Globus pallidus (tissue), 1 donor: ENCODE measurements around the gene BECN2.
A peak's percentile ranks its signal among the peaks of the same experiment; 100 is the strongest.
"Not testable (repeated sequence)": the region's sequence is repeated elsewhere in the genome, so short reads cannot be mapped to it uniquely, and the experiment has no call there.

Experiments used
- DNase-seq: peaks from one replicate; pipeline ENCODE4 v3.0.0-alpha.2; 2015; ENCODE audit warnings: low spot score

Gene BECN2

DNA sequence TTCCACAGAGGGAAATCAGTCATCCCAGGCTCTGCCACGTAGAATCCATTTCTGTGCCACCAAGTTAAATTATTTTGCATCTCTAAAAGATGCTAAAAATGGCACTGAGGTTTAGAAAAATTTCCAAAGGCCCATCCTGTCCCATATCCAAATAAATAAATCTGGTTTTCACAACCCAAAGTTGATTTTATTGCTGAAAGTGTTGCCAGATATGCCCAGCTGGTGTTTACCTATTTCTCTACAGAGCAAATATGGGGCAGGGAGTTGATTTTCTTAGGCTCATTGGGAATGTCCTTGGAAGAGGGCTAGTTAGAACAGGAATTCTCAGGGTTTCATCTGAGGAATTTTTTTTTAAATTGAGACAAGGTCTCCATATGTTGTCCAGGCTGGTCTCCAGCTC lies 22.4 kb downstream of the BECN2 start:
- no peak for DNase-seq

DNA sequence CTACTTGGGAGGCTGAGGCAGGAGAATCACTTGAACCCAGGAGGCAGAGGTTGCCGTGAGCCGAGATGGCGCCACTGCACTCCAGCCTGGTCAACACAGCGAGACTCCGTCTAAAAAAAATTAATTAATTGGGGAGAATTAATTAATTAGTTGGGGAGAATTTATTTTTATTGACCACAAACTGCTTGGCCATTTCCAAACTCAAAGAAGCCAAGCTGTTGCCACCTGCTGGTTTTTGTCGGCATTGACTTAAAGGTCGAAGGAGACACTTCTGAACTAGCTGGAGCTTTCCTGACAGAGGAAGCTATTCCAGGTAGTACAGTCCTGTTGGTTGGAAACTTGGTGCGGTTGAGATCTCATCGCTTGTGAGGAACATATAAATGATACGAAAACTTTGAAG lies 28.2 kb downstream of the BECN2 start:
- no peak for DNase-seq

DNA sequence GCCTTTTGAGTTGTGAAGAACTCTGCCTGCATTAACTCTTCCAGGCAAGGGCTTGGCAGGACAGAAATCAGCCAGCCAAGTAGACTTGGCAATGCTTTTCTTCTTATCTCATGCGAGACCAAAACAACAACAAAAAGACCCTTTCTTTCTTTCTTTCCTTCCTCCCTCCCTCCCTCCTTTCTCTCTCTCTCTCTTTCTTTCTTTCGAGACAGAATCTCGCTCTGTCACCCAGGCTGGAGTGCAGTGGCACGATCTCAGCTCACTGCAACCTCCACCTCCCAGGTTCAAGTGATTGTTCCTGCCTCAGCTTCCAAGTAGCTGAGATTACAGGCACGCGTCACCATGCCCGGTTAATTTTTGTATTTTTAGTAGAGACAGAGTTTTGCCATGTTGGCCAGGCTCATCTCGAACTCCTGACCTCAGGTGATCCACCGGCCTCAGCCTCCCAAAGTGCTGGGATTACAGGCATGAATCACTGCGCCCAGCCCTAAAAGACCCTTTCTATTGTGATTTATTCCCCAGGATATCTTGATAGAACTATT lies 30.9 kb downstream of the BECN2 start:
- not testable (repeated sequence) for DNase-seq

DNA sequence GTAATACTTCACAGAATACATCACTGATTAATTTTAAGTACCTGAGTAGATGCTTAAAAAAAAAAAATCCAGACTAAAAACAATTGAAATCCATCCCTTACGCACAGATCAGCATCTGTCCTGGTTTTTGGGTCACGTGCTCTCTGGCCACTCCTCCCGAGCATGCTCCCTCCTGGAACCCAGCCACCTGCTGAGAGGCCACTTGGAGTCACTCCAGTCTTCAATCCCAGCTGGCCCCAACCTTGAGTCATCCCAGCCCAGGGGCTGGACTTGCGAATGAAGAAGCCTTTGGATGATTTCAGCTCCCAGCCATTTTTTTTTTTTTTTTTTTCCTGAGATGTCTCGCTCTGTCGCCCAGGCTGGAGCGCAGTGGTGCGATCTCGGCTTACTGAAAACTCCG lies 32.5 kb downstream of the BECN2 start:
- peak; percentile 73 for DNase-seq

DNA sequence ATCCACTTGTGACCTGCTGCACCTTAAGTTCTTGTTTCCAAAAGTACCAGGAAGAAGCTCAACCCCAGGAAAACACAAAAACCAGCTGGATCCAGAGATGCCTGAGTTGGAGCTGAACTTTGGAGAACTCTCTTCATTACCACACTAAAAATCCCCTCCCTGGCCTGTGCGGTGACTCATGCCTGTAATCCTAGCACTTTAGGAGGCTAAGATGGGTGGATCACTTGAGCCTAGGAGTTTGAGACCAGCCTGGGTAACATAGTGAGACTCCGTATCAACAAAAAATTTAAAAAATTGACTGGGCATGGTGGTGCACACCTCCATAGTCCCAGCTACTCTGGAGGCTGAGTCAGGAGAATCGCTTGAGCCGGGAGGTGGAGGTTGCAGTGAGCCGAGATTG lies 35.2 kb downstream of the BECN2 start:
- DNase-seq: no peak

DNA sequence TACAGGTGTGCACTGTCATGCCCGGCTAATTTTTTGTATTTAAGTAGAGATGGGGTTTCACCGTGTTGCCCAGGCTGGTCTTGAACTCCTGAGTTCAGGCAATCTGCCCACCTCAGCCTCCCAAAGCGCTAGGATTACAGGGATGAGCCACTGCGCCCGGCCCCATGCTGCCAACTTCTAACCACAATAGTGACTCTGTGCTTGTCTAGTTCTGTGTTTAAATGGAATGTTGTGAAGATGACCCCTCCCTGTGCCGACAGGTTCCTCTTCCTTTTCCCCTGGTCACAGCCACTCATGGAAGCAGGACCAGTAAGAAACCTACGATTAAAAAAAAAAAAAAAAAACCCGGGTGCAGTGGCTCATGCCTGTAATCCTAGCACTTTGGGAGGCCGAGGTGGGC lies 36.6 kb downstream of the BECN2 start:
- no peak for DNase-seq

DNA sequence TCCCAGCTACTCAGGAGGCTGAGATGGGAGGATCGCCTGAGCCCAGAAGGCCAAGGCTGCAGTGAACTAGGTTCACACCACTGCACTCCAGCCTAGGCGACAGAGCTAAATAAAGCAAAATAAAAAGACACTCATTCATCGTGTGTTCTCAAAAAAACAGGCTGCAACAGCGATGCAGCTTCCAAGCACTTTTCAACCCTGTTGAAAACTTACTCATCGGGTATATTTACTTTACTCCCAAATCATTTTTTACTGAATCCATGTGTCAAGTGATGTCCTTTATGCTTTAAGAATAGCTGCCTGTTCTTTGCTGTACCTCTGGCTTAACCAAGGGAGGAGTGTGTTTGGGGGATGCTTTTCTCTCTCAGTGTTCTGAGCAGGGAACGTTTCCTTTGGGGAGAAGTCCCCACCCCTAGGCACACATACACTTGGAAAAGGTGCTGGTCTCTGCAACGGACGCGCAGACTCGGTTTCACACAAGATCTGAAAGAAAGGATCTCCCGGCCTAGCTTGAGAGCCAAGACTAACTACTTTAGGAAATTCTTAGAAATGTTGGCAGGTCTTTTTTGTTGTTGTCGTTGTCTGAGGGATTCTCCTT lies 39.9 kb downstream of the BECN2 start:
- DNase-seq: no peak

DNA sequence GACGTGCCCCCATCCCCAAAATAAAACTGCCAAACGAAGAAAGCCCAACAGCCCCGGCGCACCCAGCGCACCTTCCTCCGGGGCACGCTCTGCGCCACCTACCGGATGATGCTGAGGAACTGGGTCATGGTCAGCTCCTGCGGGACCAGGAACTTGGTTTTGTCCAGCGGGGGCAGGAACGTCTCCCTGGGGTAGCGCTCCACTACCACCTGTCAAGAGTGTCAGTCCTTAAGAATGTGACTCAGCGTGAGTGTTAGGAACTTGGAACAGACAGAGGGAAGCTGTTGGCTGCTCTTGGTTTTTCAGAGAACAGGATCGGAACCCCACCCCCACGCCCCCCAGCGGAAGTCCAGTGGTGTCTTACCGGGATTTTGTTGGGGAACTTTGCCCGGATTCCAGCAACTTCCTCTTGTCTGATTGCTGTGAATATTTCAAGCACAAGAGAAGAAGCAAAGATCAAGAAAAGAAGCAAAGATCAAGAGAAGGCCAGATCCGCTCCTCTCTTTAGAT lies 40.9 kb downstream of the BECN2 start:
- DNase-seq: peak; percentile 51

DNA sequence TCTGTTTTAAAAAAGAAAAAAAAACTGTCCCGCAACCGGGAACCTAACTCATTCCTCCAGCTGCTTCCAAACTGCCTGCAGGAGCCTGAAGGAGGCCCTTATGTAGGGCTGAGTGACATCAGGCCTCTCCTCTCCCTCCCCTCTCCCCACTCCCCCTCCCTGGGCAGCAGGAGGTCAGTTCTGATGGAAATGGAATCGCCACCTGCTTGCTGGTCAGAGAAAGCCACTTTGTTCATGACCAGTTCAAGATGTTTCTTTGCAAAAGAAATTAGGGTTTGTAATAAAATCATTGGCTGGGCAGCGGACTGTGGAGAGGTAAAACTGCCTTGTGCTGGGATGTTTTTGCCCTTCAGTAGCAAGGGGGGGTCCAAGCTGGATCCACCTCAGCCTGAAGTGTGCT lies 41.5 kb downstream of the BECN2 start, which contains the start of gene MAP1LC3C:
MAP1LC3C (minus strand) TSS at position 73 of the 400 bp plus-strand sequence. CDS start 90 bp downstream, outside the sequence.
- no peak for DNase-seq

DNA sequence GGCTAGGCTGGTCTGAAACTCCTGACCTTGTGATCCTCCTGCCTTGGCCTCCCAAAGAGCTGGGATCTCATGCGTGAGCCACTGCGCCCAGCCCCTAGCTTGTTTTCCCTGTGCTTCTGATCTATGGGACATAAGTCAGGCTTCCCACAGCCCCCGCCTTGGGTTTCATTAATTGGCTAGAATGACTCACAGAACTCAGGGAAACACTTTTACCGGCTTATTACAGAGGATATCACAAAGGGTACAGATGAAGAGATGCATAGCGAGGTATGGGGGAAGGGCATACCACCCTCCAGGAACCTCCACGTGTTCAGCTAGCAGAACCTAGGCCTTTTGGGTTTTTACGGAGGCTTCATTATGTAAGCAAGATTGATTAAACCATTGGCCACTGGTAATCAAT lies 42.9 kb downstream of the BECN2 start:
- DNase-seq: no peak

DNA sequence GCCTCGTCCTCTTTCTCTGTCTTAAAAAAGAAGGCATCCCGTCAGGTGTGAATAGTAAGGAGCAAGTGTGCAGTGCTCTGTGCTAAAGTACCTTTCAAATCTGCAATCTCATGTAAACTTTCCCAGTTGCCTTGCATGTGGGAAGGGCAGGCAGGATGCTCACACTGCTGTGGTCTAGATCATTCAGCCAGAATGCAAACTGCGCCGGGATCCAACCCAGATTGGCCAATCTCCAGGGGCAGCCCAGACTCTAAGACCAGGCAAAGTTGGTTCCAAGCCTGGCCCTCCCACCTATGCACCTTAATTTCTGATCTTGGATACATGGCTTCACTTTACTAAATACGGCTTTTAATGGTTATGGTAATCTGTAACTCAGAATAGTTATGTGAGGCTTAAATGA lies 44.5 kb downstream of the BECN2 start:
- no peak for DNase-seq

DNA sequence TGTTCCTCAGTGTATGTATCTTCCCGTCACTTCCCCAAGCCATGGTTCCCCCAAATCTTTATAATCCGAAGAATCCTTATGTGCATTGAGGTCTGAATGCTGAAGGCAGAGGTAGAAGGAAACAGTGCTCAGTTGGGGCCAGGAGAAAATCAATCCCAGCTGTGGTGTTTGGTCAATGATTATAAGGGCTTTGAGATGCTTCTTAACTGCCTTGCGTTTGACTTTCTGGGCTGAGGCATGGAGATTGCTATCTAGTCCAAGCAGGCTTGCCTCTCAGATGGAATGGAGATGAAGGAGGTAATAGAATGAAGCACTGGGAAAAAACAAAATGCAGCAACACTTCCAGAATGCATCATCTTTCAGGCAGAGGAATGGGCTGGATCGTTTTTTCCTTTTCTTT lies 44.9 kb downstream of the BECN2 start:
- DNase-seq: no peak

DNA sequence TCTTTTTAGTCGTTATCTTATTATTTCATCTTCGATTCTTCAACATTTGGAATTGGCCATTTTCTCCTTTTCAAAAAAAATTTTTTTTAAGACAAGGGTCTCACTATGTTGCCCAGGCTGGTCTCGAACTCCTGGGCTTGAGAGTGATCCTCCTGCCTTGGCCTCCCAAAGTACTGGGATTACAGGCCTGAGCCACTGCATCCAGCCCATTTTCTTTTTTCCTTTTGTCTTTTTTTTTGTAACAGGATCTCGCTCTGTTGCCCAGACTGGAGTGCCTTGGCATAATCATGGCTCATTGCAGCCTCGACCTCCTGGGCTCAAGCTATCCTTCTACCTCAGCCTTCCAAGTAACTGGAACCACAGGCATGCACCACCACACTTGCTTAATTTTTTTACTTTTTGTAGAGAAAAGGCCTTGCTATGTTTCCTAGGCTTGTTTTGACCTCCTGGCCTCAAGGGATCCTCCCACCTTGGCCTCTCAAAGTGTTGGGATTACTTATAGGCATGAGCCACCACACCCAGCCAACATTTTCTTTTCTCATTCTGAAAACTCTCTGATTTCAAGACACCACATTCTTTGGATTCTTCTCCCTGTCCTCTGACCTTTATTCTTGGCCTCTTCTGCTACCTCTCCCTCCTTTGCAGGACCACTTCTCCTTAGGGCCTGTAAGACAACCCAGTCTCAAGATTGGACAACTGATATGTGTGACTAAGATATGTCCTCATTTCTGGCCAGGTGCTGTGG lies 47.4 kb downstream of the BECN2 start:
- no peak for DNase-seq

DNA sequence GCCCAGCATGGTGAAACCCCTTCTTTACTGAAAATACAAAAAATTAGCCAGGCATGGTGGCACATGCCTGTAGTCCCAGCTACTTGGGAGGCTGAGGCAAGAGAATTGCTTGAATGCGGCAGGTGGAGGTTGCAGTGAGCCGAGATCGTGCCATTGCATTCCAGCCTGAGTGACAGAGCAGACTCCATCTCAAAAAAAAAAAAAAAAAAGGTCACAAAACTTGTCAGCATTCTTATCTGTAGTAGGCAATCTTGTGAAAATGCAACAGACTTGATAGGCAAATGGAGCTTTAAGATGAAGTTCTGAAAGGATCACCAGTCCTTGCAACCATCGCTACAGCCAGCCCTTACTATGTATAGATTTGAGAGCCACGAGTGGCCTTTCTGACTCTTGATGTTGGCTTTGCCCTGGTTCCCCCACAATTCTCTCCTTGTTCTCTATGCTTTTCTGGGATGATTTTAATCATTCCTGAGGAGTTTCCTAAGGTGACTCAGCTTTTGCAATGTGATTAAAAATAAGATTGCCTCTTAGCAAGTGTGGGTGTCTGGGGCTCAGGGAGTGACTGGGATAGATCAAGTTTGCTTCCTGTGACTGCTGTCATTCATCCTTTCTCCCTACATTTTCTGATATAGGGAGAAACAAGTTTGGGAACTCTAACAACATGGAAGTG lies 48.4 kb downstream of the BECN2 start:
- DNase-seq: no peak

DNA sequence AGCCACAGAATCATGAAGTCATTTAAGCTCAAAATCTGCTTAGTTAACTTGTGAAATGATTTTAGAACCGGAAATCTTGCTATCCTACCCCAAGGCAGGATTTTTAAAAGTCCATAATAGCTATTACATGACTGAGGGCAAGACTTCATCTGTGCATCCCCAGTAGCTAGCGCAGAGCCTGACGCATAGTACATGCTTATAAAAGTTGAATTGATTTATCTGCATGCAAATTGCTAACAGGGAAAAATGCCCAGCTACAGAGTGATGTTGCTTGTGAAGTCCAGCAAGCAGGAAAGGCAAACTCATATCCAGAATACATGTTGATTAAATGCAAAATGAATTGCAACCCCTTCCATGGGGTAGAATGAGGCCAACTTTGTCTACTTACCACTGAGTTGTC lies 49.4 kb downstream of the BECN2 start:
- no peak for DNase-seq
